GM19043 (cell line): ENCODE measurements around the gene AHNAK2.
"Not testable (repeated sequence)": the region's sequence is repeated elsewhere in the genome, so short reads cannot be mapped to it uniquely, and the experiment has no call there.

Experiments used
- ATAC-seq: cut with Tn5 transposase; IDR thresholded peaks from one replicate; pipeline ENCODE4 v1.9.1; 2021; ENCODE audit warnings: low read depth; ENCODE audit not compliant: unreplicated experiment

Gene AHNAK2

GRCh38 chr14:104977681-104978653 is at the start of gene AHNAK2:
Gene AHNAK2 (minus strand): TSS chr14:104978374. CDS start chr14:104978237, 137 bp downstream.
- no peak for ATAC-seq

- not testable (repeated sequence) for ATAC-seq
Measured at GRCh38 chr14:105027718-105028117, 49.5 kb upstream of the AHNAK2 start.

GRCh38 chr14:105026802-105027563 is 48.8 kb upstream of the AHNAK2 start:
- no peak for ATAC-seq

GRCh38 chr14:105026033-105026785 is 48.0 kb upstream of the AHNAK2 start:
- ATAC-seq: no peak

GRCh38 chr14:105025429-105025828 is 47.3 kb upstream of the AHNAK2 start:
- ATAC-seq: no peak

- ATAC-seq: no peak
Measured at GRCh38 chr14:105023791-105024480, 45.8 kb upstream of the AHNAK2 start.

GRCh38 chr14:105023144-105023543 is 45.0 kb upstream of the AHNAK2 start:
- ATAC-seq: no peak

GRCh38 chr14:105022276-105022670 is 44.1 kb upstream of the AHNAK2 start:
- no peak for ATAC-seq

- no peak for ATAC-seq
Measured at GRCh38 chr14:105021656-105022275, 43.6 kb upstream of the AHNAK2 start.

- ATAC-seq: peak; percentile 55
Measured at GRCh38 chr14:105020815-105021655, 42.9 kb upstream of the AHNAK2 start, which contains the start of gene CDCA4. Gene CDCA4 (minus strand): TSS chr14:105021083. CDS start chr14:105011929, 9,154 bp downstream.

GRCh38 chr14:105019861-105020814 is 42.0 kb upstream of the AHNAK2 start:
- peak; percentile 10 for ATAC-seq

- ATAC-seq: no peak
Measured at GRCh38 chr14:105018414-105018813, 40.2 kb upstream of the AHNAK2 start.

- ATAC-seq: no peak
Measured at GRCh38 chr14:105015905-105016304, 37.7 kb upstream of the AHNAK2 start.

- ATAC-seq: no peak
Measured at GRCh38 chr14:105015242-105015641, 37.1 kb upstream of the AHNAK2 start.

- no peak for ATAC-seq
Measured at GRCh38 chr14:105014631-105015030, 36.5 kb upstream of the AHNAK2 start.

GRCh38 chr14:105014032-105014431 is 35.9 kb upstream of the AHNAK2 start:
- ATAC-seq: no peak

GRCh38 chr14:105013150-105013785 is 35.1 kb upstream of the AHNAK2 start:
- ATAC-seq: no peak
